ENCODE data around the gene DOCK6.

- TF ChIP-seq EP300 (IDR thresholded peaks at IDR 0.05) (no peak), CTCF (IDR thresholded peaks at IDR 0.05) (no peak)
Observed at GRCh38 chr19:11205939-11206570, 56.3 kb downstream of the DOCK6 start.
